Cerebellar cortex (tissue), 1 donor: Measurements from ENCODE around the gene KCNJ18.
"Not testable (repeated sequence)": the region's sequence is repeated elsewhere in the genome, so short reads cannot be mapped to it uniquely, and the experiment has no call there.

ENCODE experiments used
- DNase-seq: peaks from one replicate; pipeline ENCODE4 v3.0.0-alpha.2; 2015; ENCODE audit warnings: low spot score

Gene KCNJ18

GRCh38 chr17:21724216-21725006 lies 32.1 kb downstream of the KCNJ18 start:
- DNase-seq: not testable (repeated sequence)

GRCh38 chr17:21731076-21731475 lies 38.8 kb downstream of the KCNJ18 start:
- not testable (repeated sequence) for DNase-seq

GRCh38 chr17:21733931-21734330 lies 41.6 kb downstream of the KCNJ18 start:
- not testable (repeated sequence) for DNase-seq

- DNase-seq: not testable (repeated sequence)
These were observed 43.5 kb downstream of the KCNJ18 start for GRCh38 chr17:21735814-21736213.

GRCh38 chr17:21737015-21737580 lies 44.8 kb downstream of the KCNJ18 start:
- DNase-seq: not testable (repeated sequence)

- not testable (repeated sequence) for DNase-seq
These were observed 45.9 kb downstream of the KCNJ18 start for GRCh38 chr17:21738241-21738640.

- DNase-seq: not testable (repeated sequence)
These were observed 46.7 kb downstream of the KCNJ18 start for GRCh38 chr17:21738877-21739474.

GRCh38 chr17:21739485-21739884 lies 47.2 kb downstream of the KCNJ18 start:
- not testable (repeated sequence) for DNase-seq

- not testable (repeated sequence) for DNase-seq
These were observed 48.5 kb downstream of the KCNJ18 start for GRCh38 chr17:21740836-21741235.

- not testable (repeated sequence) for DNase-seq
These were observed 49.2 kb downstream of the KCNJ18 start for GRCh38 chr17:21741520-21741919.

GRCh38 chr17:21742326-21742725 lies 50.0 kb downstream of the KCNJ18 start:
- no peak for DNase-seq

GRCh38 chr17:21744151-21744550 lies 51.8 kb downstream of the KCNJ18 start:
- DNase-seq: not testable (repeated sequence)

GRCh38 chr17:21744621-21745020 lies 52.3 kb downstream of the KCNJ18 start:
- DNase-seq: not testable (repeated sequence)

- not testable (repeated sequence) for DNase-seq
These were observed 53.2 kb downstream of the KCNJ18 start for GRCh38 chr17:21745385-21746054.

- not testable (repeated sequence) for DNase-seq
These were observed 54.1 kb downstream of the KCNJ18 start for GRCh38 chr17:21746415-21746814.

- DNase-seq: not testable (repeated sequence)
These were observed 55.0 kb downstream of the KCNJ18 start for GRCh38 chr17:21747195-21747915.

- DNase-seq: not testable (repeated sequence)
These were observed 56.4 kb downstream of the KCNJ18 start for GRCh38 chr17:21748686-21749085.

- DNase-seq: not testable (repeated sequence)
These were observed 57.6 kb downstream of the KCNJ18 start for GRCh38 chr17:21749696-21750531.

- not testable (repeated sequence) for DNase-seq
These were observed 58.8 kb downstream of the KCNJ18 start for GRCh38 chr17:21751111-21751510.
